HepG2 (cell line): Measurements from ENCODE around the gene SLC39A2. TPM values are rescaled to one million over a fixed set of nuclear protein-coding genes. Genes with fewer than 3 reads are reported as not detected.

Experiments used
- ADNP ChIP-seq: sonication (generic); formaldehyde crosslinking; IDR thresholded peaks from 2 replicates; pipeline ENCODE4 v1.4.0; 2020; ENCODE audit warnings: missing genetic modification reagents
- BCL6 ChIP-seq: IDR thresholded peaks from 2 replicates; pipeline ENCODE4 v1.6.1; 2016; ENCODE audit warnings: missing genetic modification reagents, missing compliant biosample characterization
- FOSL2 ChIP-seq: sonication (generic); formaldehyde crosslinking; IDR thresholded peaks from 2 replicates; pipeline ENCODE4 v1.4.0; 2020; ENCODE audit warnings: missing genetic modification reagents
- GATA4 ChIP-seq: sonication (generic); IDR thresholded peaks from 2 replicates; pipeline ENCODE4 v1.6.1; 2016; ENCODE audit warnings: antibody characterized with exemption, low read depth, borderline replicate concordance
- MIER2 ChIP-seq: IDR thresholded peaks from 2 replicates; pipeline ENCODE4 v1.6.1; 2016; ENCODE audit warnings: missing biosample characterization, missing genetic modification reagents
- NFE2L1 ChIP-seq: sonication (generic); formaldehyde crosslinking; IDR thresholded peaks from 2 replicates; pipeline ENCODE4 v1.4.0; 2020; ENCODE audit warnings: missing genetic modification reagents, mild to moderate bottlenecking, borderline replicate concordance
- NR2F1 ChIP-seq, 2 experiments: fragments of 450-650 bp in 1 of 2; formaldehyde crosslinking in 1 of 2; IDR thresholded peaks; 2 replicates each; pipeline versions ENCODE4 v1.5.0 to v1.6.1; 2016 to 2020; ENCODE audit warnings: mild to moderate bottlenecking in 1 of 2, missing compliant biosample characterization in 1 of 2, missing genetic modification reagents in 1 of 2, moderate library complexity in 1 of 2
- NRL ChIP-seq: sonication (generic); formaldehyde crosslinking; IDR thresholded peaks from 2 replicates; pipeline ENCODE4 v1.5.0; 2020; ENCODE audit warnings: missing genetic modification reagents, mild to moderate bottlenecking, moderate library complexity, borderline replicate concordance
- PAXIP1 ChIP-seq: sonication (generic); formaldehyde crosslinking; conservative IDR thresholded peaks from 2 replicates; pipeline ENCODE4 v1.4.0; 2020; ENCODE audit warnings: mild to moderate bottlenecking, missing genetic modification reagents, moderate library complexity
- PHB2 ChIP-seq: fragments of 450-650 bp; IDR thresholded peaks from 2 replicates; pipeline ENCODE4 v1.6.1; 2018; ENCODE audit not compliant: partially characterized antibody
- PHF21A ChIP-seq: sonication (generic); formaldehyde crosslinking; IDR thresholded peaks from 2 replicates; pipeline ENCODE4 v1.5.0; 2020; ENCODE audit warnings: mild to moderate bottlenecking, missing genetic modification reagents
- RXRA ChIP-seq: sonication (generic); formaldehyde crosslinking; IDR thresholded peaks from 2 replicates; pipeline ENCODE4 v1.5.1; 2020; ENCODE audit warnings: missing genetic modification reagents
- SNAPC2 ChIP-seq: sonication (generic); formaldehyde crosslinking; IDR thresholded peaks from 2 replicates; pipeline ENCODE4 v1.8.1; 2022; ENCODE audit warnings: mild to moderate bottlenecking, missing genetic modification reagents
- STAG1 ChIP-seq: sonication (generic); formaldehyde crosslinking; IDR thresholded peaks from 2 replicates; pipeline ENCODE4 v1.4.0; 2020; ENCODE audit warnings: missing genetic modification reagents
- TP53 ChIP-seq: sonication (generic); formaldehyde crosslinking; conservative IDR thresholded peaks from 2 replicates; pipeline ENCODE4 v1.4.0; 2020; ENCODE audit warnings: missing genetic modification reagents
- ZFAT ChIP-seq: sonication (generic); formaldehyde crosslinking; conservative IDR thresholded peaks from 2 replicates; pipeline ENCODE4 v1.8.1; 2023; ENCODE audit warnings: missing genetic modification reagents, inconsistent platforms
- ZMYM2 ChIP-seq: sonication (generic); formaldehyde crosslinking; IDR thresholded peaks from 2 replicates; pipeline ENCODE4 v1.8.0; 2022; ENCODE audit warnings: mild to moderate bottlenecking, missing genetic modification reagents
- ZNF281 ChIP-seq: sonication (generic); formaldehyde crosslinking; IDR thresholded peaks from 2 replicates; pipeline ENCODE4 v1.4.0; 2020; ENCODE audit warnings: missing genetic modification reagents, borderline replicate concordance
- ZNF331 ChIP-seq: sonication (generic); formaldehyde crosslinking; IDR thresholded peaks from 2 replicates; pipeline ENCODE4 v1.4.0; 2020; ENCODE audit warnings: missing genetic modification reagents
- ZNF350 ChIP-seq: sonication (generic); formaldehyde crosslinking; IDR thresholded peaks from 2 replicates; pipeline ENCODE4 v1.4.0; 2020; ENCODE audit warnings: mild to moderate bottlenecking, low read depth, missing genetic modification reagents, borderline replicate concordance
- ZNF431 ChIP-seq: sonication (generic); formaldehyde crosslinking; IDR thresholded peaks from 2 replicates; pipeline ENCODE4 v1.9.0; 2022; ENCODE audit warnings: missing genetic modification reagents, low read depth, mild to moderate bottlenecking, borderline replicate concordance
- ZNF572 ChIP-seq: sonication (generic); formaldehyde crosslinking; IDR thresholded peaks from 2 replicates; pipeline ENCODE4 v1.5.1; 2020; ENCODE audit warnings: mild to moderate bottlenecking, missing genetic modification reagents
- ZNF724P ChIP-seq: sonication (generic); formaldehyde crosslinking; IDR thresholded peaks from 2 replicates; pipeline ENCODE4 v1.8.0; 2022; ENCODE audit warnings: missing genetic modification reagents, borderline replicate concordance
- ZNF761 ChIP-seq: sonication (generic); formaldehyde crosslinking; conservative IDR thresholded peaks from 2 replicates; pipeline ENCODE4 v1.4.0; 2020; ENCODE audit warnings: mild to moderate bottlenecking, missing genetic modification reagents
- ZSCAN22 ChIP-seq: sonication (generic); formaldehyde crosslinking; IDR thresholded peaks from 2 replicates; pipeline ENCODE4 v1.4.0; 2020; ENCODE audit warnings: mild to moderate bottlenecking, missing genetic modification reagents
- polyA plus RNA-seq, 8 experiments: library from polyadenylated mRNA; depleted of rRNA in 3 of 8; stranded (reverse) in 7 of 8; unstranded in 1 of 8; fragments of >200 nt; fragmentation: Illumina TruSeq in 4 of 8; extraction: Trizol in 4 of 8; gene quantifications; 2 replicates each; pipeline versions ENCODE4 v1.2.1 to v1.2.3, GENCODE V29; 2011 to 2016; ENCODE audit warnings: low read depth in 4 of 8, missing spikeins in 1 of 8, mixed read lengths in 1 of 8; ENCODE audit not compliant: insufficient read depth in 1 of 8
- total RNA-seq, 5 experiments: library from RNA; depleted of rRNA; stranded (reverse); fragments of >200 nt; fragmentation: Illumina TruSeq; extraction: Trizol; gene quantifications; 2 replicates each; pipeline ENCODE4 v1.2.3, GENCODE V29; 2016; ENCODE audit warnings: low read depth in 1 of 5

The SLC39A2 gene
- total and polyA plus RNA-seq, 2 of the 13 experiments (the other 11 are each of a cell fraction or from before 2014, with no cell fraction given) = 0.08 to 0.11 TPM

GRCh38 chr14:21043974-21044618 lies 45.0 kb downstream of the SLC39A2 start (continued):
- TF ChIP-seq GATA4 = 0 out of 2 replicates have a peak, but pooled peaks have one; percentile 41
- 0 out of 2 replicates have a peak, but pooled peaks have one; percentile 68 for TF ChIP-seq ZNF761 (CRISPR knock-in tag)
- peak; percentile 87; the same call in 1 of the 2 replicates for TF ChIP-seq ADNP (CRISPR knock-in tag)
- TF ChIP-seq ZNF724P (CRISPR knock-in tag) = no peak
- TF ChIP-seq BCL6 (CRISPR knock-in tag) = peak; percentile 63
- peak; percentile 62; the same call in 1 of the 2 replicates for TF ChIP-seq ZNF331 (CRISPR knock-in tag)
- no peak for TF ChIP-seq PHB2
- peak; percentile 68; the same call in 1 of the 2 replicates for TF ChIP-seq MIER2
- peak; percentile 93 for TF ChIP-seq ZMYM2 (CRISPR knock-in tag)
- TF ChIP-seq NFE2L1 (CRISPR knock-in tag) = no peak
- no peak for TF ChIP-seq ZNF431
- no peak for TF ChIP-seq ZFAT (CRISPR knock-in tag)
- peak; percentile 81; the same call in 1 of the 2 replicates for TF ChIP-seq RXRA (CRISPR knock-in tag)
- TF ChIP-seq ZSCAN22 (CRISPR knock-in tag) = no peak
- TF ChIP-seq ZNF350 = peak; percentile 14; the same call in 1 of the 2 replicates
- TF ChIP-seq NRL (CRISPR knock-in tag) = no peak
- peak; percentile 37; the same call in 1 of the 2 replicates for TF ChIP-seq ZNF281
- TF ChIP-seq NR2F1 (CRISPR knock-in tag; IDR thresholded peaks at IDR 0.05) = peak in 1 of 2 experiments; percentile 61; a peak in 1 of 4 replicates
- 0 out of 2 replicates have a peak, but pooled peaks have one; percentile 69 for TF ChIP-seq ZNF572 (CRISPR knock-in tag)
- TF ChIP-seq PAXIP1 = peak; percentile 73
- 0 out of 2 replicates have a peak, but pooled peaks have one; percentile 11 for TF ChIP-seq TP53 (CRISPR knock-in tag)
- peak; percentile 24; the same call in 1 of the 2 replicates for TF ChIP-seq FOSL2 (CRISPR knock-in tag)
- no peak for TF ChIP-seq STAG1 (CRISPR knock-in tag)
- 0 out of 2 replicates have a peak, but pooled peaks have one; percentile 59 for TF ChIP-seq SNAPC2 (CRISPR knock-in tag)
- peak; percentile 43; the same call in 1 of the 2 replicates for TF ChIP-seq PHF21A
